Measurements from ENCODE around the gene KCND3. TPM values are rescaled to one million over a fixed set of nuclear protein-coding genes. Genes with fewer than 3 reads are reported as not detected.

The KCND3 gene
- total RNA-seq, 1 experiment from 2014 or later = not detected

DNA sequence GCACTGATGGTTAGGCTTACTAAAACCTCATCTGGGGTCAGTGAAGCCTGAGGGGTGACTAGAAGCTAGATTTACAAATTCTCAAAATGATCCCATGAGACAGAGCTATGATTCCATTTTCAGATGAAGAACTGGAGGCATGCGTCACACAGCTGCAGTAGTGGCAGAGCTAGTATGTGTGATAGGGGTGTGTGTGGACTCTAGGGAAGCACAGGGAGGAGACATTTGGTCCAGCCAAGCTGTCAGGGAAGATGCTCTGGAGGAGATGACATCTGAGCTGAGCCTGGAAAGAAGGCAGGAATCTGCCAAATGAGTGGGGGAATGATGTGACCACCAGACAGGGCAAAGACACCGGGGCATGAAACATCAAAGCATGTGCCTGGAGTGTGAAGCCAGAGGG is 12.0 kb upstream of the KCND3 start:
- Histone ChIP-seq H3K36me3 (ENCODE audit: low read depth) (no peaks in the 10 kb centered on the region), H3K9me2 (ENCODE audit: insufficient read depth) (no peaks in the 10 kb centered on the region), H3K27ac (no peak overlapping the region), H4K20me1 (ENCODE audit: insufficient read depth) (no peaks in the 10 kb centered on the region), H3K79me2 (ENCODE audit: low read depth) (no peaks in the 10 kb centered on the region), H3K9me3 (ENCODE audit: insufficient read depth, low read depth) (no peaks in the 10 kb centered on the region), H3K4me3 (no peak overlapping the region), H2AFZ (no peak overlapping the region), H3K4me1 (replicated peaks; ENCODE audit: insufficient read depth) (no peaks in the 10 kb centered on the region), H3K27me3 (ENCODE audit: insufficient read depth, low read depth) (peaks cover 71% of the 10 kb centered on the region), H3K4me2 (no peak overlapping the region), H3F3A (ENCODE audit: insufficient read depth, low read depth) (no peaks in the 10 kb centered on the region)
- DNase-seq = no peak
- no TSS peak for BruUV-seq (replicated peaks)
- intact Hi-C loops (cut with micrococcal nuclease; ENCODE audit: unreplicated experiment) = no loop called here
- POLR2A ChIA-PET (ENCODE audit: unreplicated experiment) = no interaction called here
- CTCF ChIA-PET = no interaction called here
- TF ChIP-seq EZH2 (IDR thresholded peaks at IDR 0.05; ENCODE audit: low read depth) = no peak
- TF ChIP-seq CTCF (conservative IDR thresholded peaks at IDR 0.05) = no peak

DNA sequence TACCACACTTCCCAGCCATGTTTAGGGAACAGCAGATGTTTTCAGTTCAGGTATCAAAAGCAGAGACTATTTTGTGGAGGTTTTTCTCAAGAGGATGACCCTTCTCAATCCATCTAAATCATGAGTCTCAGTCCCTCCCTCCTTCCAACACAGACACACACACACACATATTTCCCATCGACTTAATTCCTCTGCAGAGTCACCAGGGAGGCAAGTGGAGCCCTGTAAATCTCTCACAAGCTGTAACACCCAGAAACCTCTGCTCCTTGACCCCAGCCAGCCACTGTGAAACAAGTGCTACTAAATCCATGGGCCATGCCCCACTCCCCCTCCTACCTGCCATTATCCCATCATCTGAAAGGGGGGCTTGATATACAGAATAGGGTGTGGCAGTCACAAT is 10.6 kb upstream of the KCND3 start:
- no peak overlapping the region for H3K4me2 ChIP-seq
- no peak for DNase-seq
- H3F3A ChIP-seq (ENCODE audit: insufficient read depth, low read depth) = no peaks in the 10 kb centered on the region
- no peaks in the 10 kb centered on the region for H3K9me3 ChIP-seq (ENCODE audit: insufficient read depth, low read depth)
- ChIA-PET POLR2A (ENCODE audit: unreplicated experiment) (no interaction called here), CTCF (no interaction called here)
- H3K36me3 ChIP-seq (ENCODE audit: low read depth) = no peaks in the 10 kb centered on the region
- intact Hi-C loops (cut with micrococcal nuclease; ENCODE audit: unreplicated experiment) = no loop called here
- H2AFZ ChIP-seq = no peak overlapping the region
- H3K27me3 ChIP-seq (ENCODE audit: insufficient read depth, low read depth) = peaks cover 70% of the 10 kb centered on the region
- no peak for TF ChIP-seq EZH2 (IDR thresholded peaks at IDR 0.05; ENCODE audit: low read depth)
- TF ChIP-seq CTCF (conservative IDR thresholded peaks at IDR 0.05) = no peak
- no peaks in the 10 kb centered on the region for H4K20me1 ChIP-seq (ENCODE audit: insufficient read depth)
- H3K4me3 ChIP-seq = no peak overlapping the region
- no peaks in the 10 kb centered on the region for H3K4me1 ChIP-seq (replicated peaks; ENCODE audit: insufficient read depth)
- H3K27ac ChIP-seq = no peak overlapping the region
- H3K9me2 ChIP-seq (ENCODE audit: insufficient read depth) = no peaks in the 10 kb centered on the region
- no TSS peak for BruUV-seq (replicated peaks)
- H3K79me2 ChIP-seq (ENCODE audit: low read depth) = no peaks in the 10 kb centered on the region

DNA sequence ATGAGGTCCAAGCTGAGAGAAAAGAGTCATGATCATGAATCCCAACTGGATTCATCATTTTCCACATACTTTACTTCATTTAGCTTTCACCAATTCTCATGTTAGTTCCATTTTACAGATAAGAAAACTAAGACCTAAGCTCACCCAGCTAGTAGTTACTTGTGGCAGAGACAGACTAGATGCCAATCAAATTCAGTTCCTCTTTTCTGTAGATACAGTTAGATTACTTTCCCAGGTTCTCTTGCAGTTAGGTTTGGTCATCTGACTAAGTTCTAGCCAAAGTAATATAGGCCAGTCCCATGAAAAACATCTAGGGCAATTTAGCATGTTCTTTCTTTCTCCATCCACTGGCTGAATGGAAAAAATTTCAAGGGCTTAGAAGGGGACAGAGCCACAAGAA is 8.9 kb upstream of the KCND3 start:
- TF ChIP-seq CTCF (conservative IDR thresholded peaks at IDR 0.05) (no peak), EZH2 (IDR thresholded peaks at IDR 0.05; ENCODE audit: low read depth) (no peak)
- CTCF ChIA-PET = no interaction called here
- no peak for DNase-seq
- no peaks in the 10 kb centered on the region for H3K9me2 ChIP-seq (ENCODE audit: insufficient read depth)
- no peaks in the 10 kb centered on the region for H4K20me1 ChIP-seq (ENCODE audit: insufficient read depth)
- no peaks in the 10 kb centered on the region for H3K4me1 ChIP-seq (replicated peaks; ENCODE audit: insufficient read depth)
- no peak overlapping the region for H3K4me2 ChIP-seq
- BruUV-seq (replicated peaks) = no TSS peak
- intact Hi-C loops (cut with micrococcal nuclease; ENCODE audit: unreplicated experiment) = no loop called here
- no peak overlapping the region for H2AFZ ChIP-seq
- no peaks in the 10 kb centered on the region for H3K9me3 ChIP-seq (ENCODE audit: insufficient read depth, low read depth)
- H3F3A ChIP-seq (ENCODE audit: insufficient read depth, low read depth) = no peaks in the 10 kb centered on the region
- H3K27me3 ChIP-seq (ENCODE audit: insufficient read depth, low read depth) = peaks cover 70% of the 10 kb centered on the region
- H3K79me2 ChIP-seq (ENCODE audit: low read depth) = no peaks in the 10 kb centered on the region
- H3K4me3 ChIP-seq = no peak overlapping the region
- H3K27ac ChIP-seq = no peak overlapping the region
- no peaks in the 10 kb centered on the region for H3K36me3 ChIP-seq (ENCODE audit: low read depth)
- POLR2A ChIA-PET (ENCODE audit: unreplicated experiment) = interaction anchor here (0.7 kb wide), 1 partner anchor 152 kb away, joined by 3 read pairs; no protein-coding TSS in a partner anchor

All from PC-9 (cell line).